Neural cell (in vitro differentiated cells): ENCODE results near the gene NOC4L. TPM values are rescaled to one million over a fixed set of nuclear protein-coding genes. Genes with fewer than 3 reads are reported as not detected.

Source experiments
- H2AFZ ChIP-seq: fragments of 200-600, 300-800 bp; sonication (generic), shearing (Covaris generic); 2 replicates; pipeline ENCODE4 v1.6.0; 2014; ENCODE audit warnings: low read depth, mild to moderate bottlenecking, antibody characterized with exemption, low read length, moderate library complexity
- H3F3A ChIP-seq: fragments of 200-600 bp; shearing (Covaris generic); 2 replicates; pipeline ENCODE4 v1.6.1; 2016; ENCODE audit warnings: mild to moderate bottlenecking, moderate library complexity, mixed read lengths, antibody characterized with exemption, low read length; ENCODE audit not compliant: insufficient read depth, poor library complexity, severe bottlenecking
- H3K27ac ChIP-seq: fragments of 200-600, 300-800 bp; sonication (generic), shearing (Covaris generic); 2 replicates; pipeline ENCODE4 v1.5.1; 2014; ENCODE audit warnings: mild to moderate bottlenecking, low read length, moderate library complexity
- H3K27me3 ChIP-seq: fragments of 300-800, 200-600 bp; sonication (generic), shearing (Covaris generic); 2 replicates; pipeline ENCODE4 v1.6.0; 2014; ENCODE audit warnings: mild to moderate bottlenecking, low read depth, low read length, moderate library complexity; ENCODE audit not compliant: insufficient read depth
- H3K36me3 ChIP-seq: fragments of 300-800, 200-600 bp; sonication (generic), shearing (Covaris generic); 2 replicates; pipeline ENCODE4 v1.5.1; 2014; ENCODE audit warnings: mild to moderate bottlenecking, antibody characterized with exemption, low read length, moderate library complexity; ENCODE audit not compliant: insufficient read depth
- H3K4me2 ChIP-seq: fragments of 300-800, 200-600 bp; sonication (generic), shearing (Covaris generic); 2 replicates; pipeline ENCODE4 v1.6.0; 2014; ENCODE audit warnings: mild to moderate bottlenecking, low read length
- H3K4me3 ChIP-seq: fragments of 300-800, 200-600 bp; sonication (generic), shearing (Covaris generic); 2 replicates; pipeline ENCODE4 v1.5.1; 2014; ENCODE audit warnings: mild to moderate bottlenecking, low read length, moderate library complexity
- H3K79me2 ChIP-seq: fragments of 200-600 bp; shearing (Covaris generic); replicated peaks from 2 replicates; pipeline ENCODE4 v1.6.0; 2014; ENCODE audit warnings: mild to moderate bottlenecking, low read length, moderate library complexity; ENCODE audit not compliant: insufficient read depth
- H3K9ac ChIP-seq: fragments of 300-800, 200-600 bp; sonication (generic), shearing (Covaris generic); 2 replicates; pipeline ENCODE4 v1.6.1; 2016; ENCODE audit warnings: mild to moderate bottlenecking, low read length, mixed read lengths
- H3K9me2 ChIP-seq: fragments of 200-600 bp; shearing (Covaris generic); 2 replicates; pipeline ENCODE4 v1.6.1; 2016; ENCODE audit warnings: mild to moderate bottlenecking, low read length, mixed read lengths; ENCODE audit not compliant: insufficient read depth
- H3K9me3 ChIP-seq: fragments of 200-600, 300-800 bp; sonication (generic), shearing (Covaris generic); 2 replicates; pipeline ENCODE4 v1.6.1; 2016; ENCODE audit warnings: mild to moderate bottlenecking, mixed run types, low read length, moderate library complexity, mixed read lengths
- H4K20me1 ChIP-seq: fragments of 200-600 bp; shearing (Covaris generic); 2 replicates; pipeline ENCODE4 v1.6.1; 2016; ENCODE audit warnings: mild to moderate bottlenecking, mixed run types; ENCODE audit not compliant: insufficient read depth
- CTCF ChIP-seq: fragments of 450-650 bp; IDR thresholded peaks from 2 replicates; pipeline ENCODE4 v1.5.1; 2014; ENCODE audit warnings: antibody characterized with exemption, mild to moderate bottlenecking, moderate library complexity; ENCODE audit not compliant: poor library complexity, severe bottlenecking
- EP300 ChIP-seq: fragments of 450-650 bp; conservative IDR thresholded peaks from 2 replicates; pipeline ENCODE4 v1.6.1; 2014; ENCODE audit warnings: antibody characterized with exemption, mild to moderate bottlenecking, moderate library complexity; ENCODE audit not compliant: poor library complexity, severe bottlenecking
- EZH2 ChIP-seq: fragments of 200-600, 300-800 bp; shearing (Covaris generic), sonication (generic); IDR thresholded peaks from 2 replicates; pipeline ENCODE4 v1.6.1; 2014; ENCODE audit warnings: antibody characterized with exemption, low read length, borderline replicate concordance, mild to moderate bottlenecking; ENCODE audit not compliant: insufficient read depth, poor library complexity, severe bottlenecking
- MXI1 ChIP-seq: fragments of 450-650 bp; conservative IDR thresholded peaks from 2 replicates; pipeline ENCODE4 v1.6.1; 2014; ENCODE audit warnings: antibody characterized with exemption, mild to moderate bottlenecking; ENCODE audit not compliant: poor library complexity, severe bottlenecking
- POLR2AphosphoS5 ChIP-seq: IDR thresholded peaks from 2 replicates; pipeline ENCODE4 v1.6.1; 2012
- RAD21 ChIP-seq: fragments of 450-650 bp; conservative IDR thresholded peaks from 2 replicates; pipeline ENCODE4 v1.6.1; 2014; ENCODE audit warnings: antibody characterized with exemption, mild to moderate bottlenecking, moderate library complexity
- REST ChIP-seq: IDR thresholded peaks from 2 replicates; pipeline ENCODE4 v1.6.1; 2012; ENCODE audit warnings: borderline replicate concordance
- SMC3 ChIP-seq: fragments of 450-650 bp; conservative IDR thresholded peaks from 2 replicates; pipeline ENCODE4 v1.6.1; 2014; ENCODE audit warnings: antibody characterized with exemption, mild to moderate bottlenecking, moderate library complexity; ENCODE audit not compliant: poor library complexity
- TAF1 ChIP-seq: IDR thresholded peaks from 2 replicates; pipeline ENCODE4 v1.6.1; 2012; ENCODE audit warnings: low read depth
- polyA plus RNA-seq: library from polyadenylated mRNA; depleted of rRNA; stranded (reverse); fragments of >200 nt; gene quantifications from 2 replicates; pipeline ENCODE4 v1.2.3, GENCODE V29; 2014

NOC4L gene
- polyA plus RNA-seq, 1 donor from 2014 or later: 26.9 TPM

- no peak overlapping the region for H3K4me3 ChIP-seq
- H3K36me3 ChIP-seq: no peaks in the 10 kb centered on the region
Observed at GRCh38 chr12:132110677-132111076, 33.6 kb upstream of the NOC4L start.

GRCh38 chr12:132111654-132112304, 32.5 kb upstream of the NOC4L start:
- H3K9ac ChIP-seq: no peak overlapping the region
- no peak overlapping the region for H2AFZ ChIP-seq
- H3K27ac ChIP-seq: no peak overlapping the region
- no peak overlapping the region for H3K4me3 ChIP-seq
- no peaks in the 10 kb centered on the region for H3K36me3 ChIP-seq
- no peaks in the 10 kb centered on the region for H3F3A ChIP-seq
- no peaks in the 10 kb centered on the region for H3K9me3 ChIP-seq
- no peaks in the 10 kb centered on the region for H4K20me1 ChIP-seq
- H3K9me2 ChIP-seq: no peaks in the 10 kb centered on the region
- no peaks in the 10 kb centered on the region for H3K79me2 ChIP-seq
- TF ChIP-seq POLR2AphosphoS5 (no peak), SMC3 (no peak)
- no peaks in the 10 kb centered on the region for H3K27me3 ChIP-seq
- no peak overlapping the region for H3K4me2 ChIP-seq

More at GRCh38 chr12:132110677-132111076, 33.6 kb upstream of the NOC4L start:
- no peak overlapping the region for H3K9ac ChIP-seq
- no peaks in the 10 kb centered on the region for H4K20me1 ChIP-seq
- H3K27me3 ChIP-seq: no peaks in the 10 kb centered on the region
- H2AFZ ChIP-seq: no peak overlapping the region
- H3K4me2 ChIP-seq: no peak overlapping the region
- H3K79me2 ChIP-seq: no peaks in the 10 kb centered on the region
- H3K9me2 ChIP-seq: no peaks in the 10 kb centered on the region
- TF ChIP-seq REST (no peak), TAF1 (no peak), EZH2 (no peak), EP300 (no peak), SMC3 (no peak), RAD21 (no peak), CTCF (no peak), POLR2AphosphoS5 (no peak), MXI1 (no peak)
- H3K27ac ChIP-seq: no peak overlapping the region
- no peaks in the 10 kb centered on the region for H3K9me3 ChIP-seq
- H3F3A ChIP-seq: no peaks in the 10 kb centered on the region
